HG02759 (cell line): Measurements from ENCODE around the gene FGF12.

Experiments used
- ATAC-seq: cut with Tn5 transposase; IDR thresholded peaks from one replicate; pipeline ENCODE4 v1.9.1; 2021; ENCODE audit warnings: mild to moderate bottlenecking, moderate library complexity; ENCODE audit not compliant: unreplicated experiment

Gene FGF12

DNA sequence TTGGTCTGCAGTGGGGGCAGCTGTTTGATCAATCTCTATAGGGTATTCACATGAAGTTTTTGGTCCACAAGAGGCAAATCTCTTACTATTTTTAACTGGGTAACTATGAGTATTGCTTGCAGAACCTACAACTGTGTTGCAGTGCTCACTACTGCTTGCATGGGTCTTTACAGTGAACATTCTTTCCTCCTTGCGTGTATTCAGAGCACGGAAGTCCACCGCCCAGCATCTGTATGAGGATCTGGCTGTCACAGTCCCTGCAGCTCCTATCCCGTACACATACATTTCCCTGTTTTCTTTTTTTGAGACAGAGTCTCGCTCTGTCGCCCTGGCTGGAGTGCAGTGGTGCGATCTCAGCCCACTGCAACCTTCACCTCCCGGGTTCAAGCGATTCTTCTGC is 449.9 kb downstream of the FGF12 start:
- ATAC-seq = no peak

DNA sequence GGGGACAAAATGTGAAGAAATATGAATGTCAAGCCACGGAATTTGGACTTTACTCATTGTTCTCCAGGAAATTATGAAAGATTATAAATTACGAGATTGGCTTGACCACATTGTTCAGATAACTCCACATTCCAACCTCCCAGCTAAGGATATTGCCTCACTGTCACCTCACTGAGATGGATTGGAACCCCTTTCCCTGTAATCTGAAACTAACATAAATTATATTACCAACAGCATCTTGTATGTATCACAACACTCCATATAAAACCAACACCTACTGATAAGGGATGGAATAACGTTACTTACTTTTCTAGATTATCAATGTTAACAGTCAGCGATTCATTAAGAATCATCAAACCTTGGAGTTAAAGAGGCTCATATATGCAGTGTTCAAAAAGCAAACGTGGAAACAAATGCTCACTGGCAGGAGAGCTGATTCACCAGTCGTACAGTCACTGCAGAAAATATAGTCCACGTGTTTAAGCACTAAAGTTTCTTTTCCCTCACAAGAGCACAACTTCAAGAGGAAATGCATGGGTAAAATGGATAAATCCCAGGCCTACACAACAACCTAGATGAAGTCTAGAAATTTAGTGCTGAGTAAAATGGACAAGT is 451.5 kb downstream of the FGF12 start:
- no peak for ATAC-seq

DNA sequence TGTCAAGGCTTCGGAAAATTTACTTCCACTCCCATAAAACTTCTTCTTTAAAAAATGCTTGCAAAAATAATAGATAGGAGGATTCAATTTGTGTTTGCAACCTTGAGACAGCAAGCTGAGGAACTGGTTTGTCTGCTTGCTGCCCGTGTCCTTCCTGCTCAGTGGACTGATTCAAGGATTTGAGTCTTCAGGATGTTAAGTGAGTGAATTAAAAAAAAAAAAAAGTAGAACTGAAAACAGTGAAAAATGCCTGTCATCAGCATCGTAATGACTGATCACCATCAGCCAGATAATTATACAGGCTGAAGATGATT is 453.7 kb downstream of the FGF12 start:
- ATAC-seq = no peak

DNA sequence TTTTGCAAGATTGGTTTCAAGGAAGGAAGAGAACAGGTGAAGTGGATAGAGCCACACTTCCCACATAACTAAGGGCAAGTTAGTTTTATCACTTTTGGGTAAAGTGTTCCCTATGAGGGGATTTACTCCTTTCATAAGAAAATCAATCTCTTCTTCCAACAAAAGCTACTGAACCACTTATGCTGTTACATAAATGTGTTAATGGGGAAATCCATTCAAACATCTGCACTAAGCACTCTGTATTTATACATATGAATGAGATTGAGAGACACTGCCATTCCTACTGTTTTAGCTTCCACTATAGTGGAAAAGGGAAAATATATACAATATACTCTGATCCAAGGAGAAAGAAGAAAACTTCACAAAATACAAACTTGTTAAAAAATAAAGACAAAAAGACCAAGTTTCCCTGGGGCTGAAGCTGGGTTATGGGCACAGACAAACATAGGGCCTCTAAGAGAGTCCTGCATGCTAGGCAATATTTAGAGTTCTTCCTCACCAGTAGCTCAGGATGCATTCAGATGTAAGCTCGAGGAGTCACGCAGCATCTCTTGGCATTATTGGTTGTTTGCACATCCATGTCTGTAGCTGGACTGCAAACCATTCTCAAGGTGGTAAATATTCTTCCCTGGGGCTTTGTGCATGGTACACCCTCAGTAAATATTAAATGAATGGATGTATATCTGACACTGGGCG is 454.2 kb downstream of the FGF12 start:
- no peak for ATAC-seq

DNA sequence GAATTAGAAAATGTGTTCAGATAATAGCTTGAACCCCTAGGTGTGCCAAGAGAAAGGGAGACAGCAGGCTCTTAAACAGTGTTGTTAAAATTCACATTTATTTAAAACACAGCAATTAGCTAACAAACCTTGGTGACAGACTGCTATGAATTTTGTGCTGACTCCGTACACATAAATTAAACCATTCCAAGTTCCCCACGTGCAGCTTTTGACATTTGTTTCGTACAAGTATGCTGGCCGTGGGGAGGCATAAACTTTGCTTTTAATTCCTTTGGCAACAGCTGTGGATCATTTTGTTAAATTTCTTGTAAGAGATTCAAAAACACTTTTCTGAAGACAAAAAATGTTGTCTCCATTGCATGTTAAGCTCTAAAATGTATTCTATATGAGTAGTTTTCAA is 465.3 kb downstream of the FGF12 start:
- ATAC-seq = no peak

DNA sequence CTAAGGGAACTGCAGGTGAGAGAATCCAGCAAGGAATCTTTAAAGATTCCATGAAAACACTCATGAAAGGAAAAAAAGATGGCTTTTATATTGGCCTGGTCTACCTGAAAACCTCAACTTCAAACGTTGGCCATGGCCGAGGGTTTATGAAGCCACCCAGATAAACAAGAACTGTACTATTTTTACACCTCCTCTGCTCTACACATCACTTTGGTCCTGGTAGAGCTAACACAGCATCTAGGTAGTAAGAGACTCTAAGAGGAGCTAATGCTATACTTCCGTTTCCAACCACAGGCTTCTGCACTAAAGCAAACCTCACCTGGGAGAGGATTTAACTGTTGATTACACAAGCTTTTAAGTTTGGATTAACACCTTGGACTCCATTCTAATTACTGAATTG is 466.2 kb downstream of the FGF12 start:
- no peak for ATAC-seq

DNA sequence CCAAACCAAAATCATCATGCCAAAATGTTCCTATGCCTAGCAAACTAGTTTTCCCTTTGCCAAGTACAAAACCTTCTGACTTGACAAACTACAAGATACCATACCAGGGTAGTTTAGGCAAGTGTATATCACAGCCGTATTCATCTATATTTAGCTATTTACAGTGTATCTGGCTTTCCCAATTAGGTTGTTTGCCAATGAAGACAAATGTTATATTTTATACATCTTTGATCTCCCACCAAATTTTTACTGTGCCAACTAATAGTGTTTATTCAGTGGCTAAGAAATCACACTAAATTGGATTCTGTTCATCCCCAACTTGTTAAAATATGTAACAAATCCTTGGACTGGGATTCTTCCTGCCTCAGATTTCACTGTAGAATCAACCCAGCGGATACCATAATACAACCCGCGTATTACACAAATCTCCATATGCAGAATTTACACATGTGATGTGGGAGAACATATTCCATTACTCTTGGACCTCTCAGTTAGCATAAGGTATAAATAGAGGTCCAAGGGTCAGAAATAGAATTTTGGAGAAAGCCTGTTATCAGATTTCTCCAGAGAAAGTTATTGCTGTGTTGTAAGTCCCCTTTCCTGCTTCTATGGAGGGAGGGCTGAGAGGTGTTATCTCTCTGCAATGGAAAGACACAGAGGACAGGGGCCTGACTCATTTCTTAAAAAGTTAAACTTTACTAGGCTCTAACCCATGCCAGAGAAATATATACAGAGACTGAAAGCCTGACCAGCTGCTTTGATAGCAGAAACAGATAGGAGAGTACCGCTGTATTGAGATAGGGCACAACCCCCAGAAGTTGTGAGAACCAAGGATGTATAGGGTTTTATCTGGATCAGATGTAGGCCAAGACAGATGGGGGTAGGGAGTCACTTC is 467.0 kb downstream of the FGF12 start:
- no peak for ATAC-seq

DNA sequence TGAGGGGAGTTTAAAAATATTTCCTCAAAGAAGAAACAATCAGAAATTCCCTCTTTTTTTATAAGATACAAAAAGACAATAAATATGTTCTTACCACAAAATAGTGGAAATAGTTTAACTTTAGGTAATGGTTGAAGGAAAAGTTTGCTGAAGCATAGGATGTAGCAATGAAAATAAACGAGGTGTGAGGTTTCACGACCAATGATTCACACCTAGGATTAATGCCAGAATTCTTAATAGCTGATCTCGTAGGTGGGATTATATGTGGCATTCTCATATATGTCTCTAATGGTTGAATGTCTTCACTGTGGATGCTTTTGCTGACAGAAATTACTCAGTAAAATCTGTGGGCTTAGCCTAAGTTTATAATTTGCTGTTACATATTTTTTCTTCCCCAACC is 467.7 kb downstream of the FGF12 start:
- no peak for ATAC-seq

DNA sequence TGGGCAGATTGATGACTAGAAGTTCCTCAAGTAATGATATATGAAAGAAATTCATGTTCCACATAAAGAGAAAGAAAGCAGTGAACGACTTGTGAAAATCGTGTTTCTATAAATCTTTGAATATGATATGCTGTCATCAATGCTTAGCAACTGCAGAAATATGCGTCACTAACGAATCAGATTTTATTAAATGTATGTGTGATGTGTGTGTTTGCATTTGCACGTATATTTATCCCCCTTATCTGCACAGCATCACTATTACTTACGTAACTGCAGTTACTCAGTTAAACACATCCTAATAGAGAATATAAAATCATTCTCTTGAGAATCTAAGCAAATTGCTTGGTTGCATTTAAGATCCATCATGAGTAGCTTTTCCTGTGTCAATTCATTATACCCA is 468.6 kb downstream of the FGF12 start:
- no peak for ATAC-seq

DNA sequence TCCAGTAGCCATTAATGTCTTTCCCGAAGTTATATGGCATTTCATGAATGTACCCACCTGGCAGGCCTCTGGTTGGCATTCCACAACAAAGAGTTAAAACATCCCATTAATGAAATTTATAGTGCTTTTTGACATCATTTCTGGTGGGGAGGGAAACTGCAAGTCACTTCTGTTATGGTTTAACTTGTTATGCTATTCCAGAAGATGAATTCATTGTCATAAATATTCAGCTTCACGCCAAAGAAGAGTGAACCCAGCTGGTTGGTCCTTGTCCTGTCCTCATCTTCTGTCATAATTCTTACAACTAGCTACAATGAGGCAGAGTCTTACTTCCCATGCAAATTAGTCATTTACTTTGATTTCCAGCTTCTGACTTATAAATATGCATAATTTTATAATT is 471.5 kb downstream of the FGF12 start:
- no peak for ATAC-seq

DNA sequence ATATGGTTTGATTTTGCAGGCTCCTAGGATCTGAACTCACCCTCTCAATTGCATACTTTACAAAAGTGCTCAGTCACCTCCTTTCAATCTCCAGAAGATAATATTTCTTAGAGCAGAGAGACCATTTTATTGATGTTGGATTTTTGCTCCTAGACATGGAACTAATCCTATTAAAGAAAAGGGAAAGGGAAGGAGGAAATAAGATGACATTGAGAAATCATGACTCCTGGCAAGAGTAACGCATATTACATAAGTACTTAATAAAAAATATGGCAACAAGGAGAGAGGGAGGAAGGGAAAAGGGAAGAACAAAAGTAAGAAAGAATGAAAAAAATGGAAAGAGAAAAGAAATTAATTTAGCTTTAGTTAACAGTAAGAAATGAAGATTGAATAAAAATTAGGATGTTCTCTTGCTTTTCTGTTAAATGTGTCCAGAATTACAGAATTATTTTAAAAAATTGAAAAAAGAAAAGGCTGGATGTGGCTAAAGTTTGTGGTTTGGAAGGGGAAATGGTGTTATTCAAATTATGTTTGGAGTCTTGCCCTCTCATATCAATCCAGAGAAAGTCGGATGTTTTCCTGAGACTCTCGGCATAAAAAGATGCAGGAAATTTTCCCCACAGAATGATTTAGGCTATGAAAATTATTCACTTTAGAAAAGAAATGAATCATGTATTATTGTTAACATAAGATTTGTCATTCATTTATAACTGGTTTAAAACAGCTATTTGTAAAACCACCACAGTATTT is 474.0 kb downstream of the FGF12 start:
- ATAC-seq = no peak

DNA sequence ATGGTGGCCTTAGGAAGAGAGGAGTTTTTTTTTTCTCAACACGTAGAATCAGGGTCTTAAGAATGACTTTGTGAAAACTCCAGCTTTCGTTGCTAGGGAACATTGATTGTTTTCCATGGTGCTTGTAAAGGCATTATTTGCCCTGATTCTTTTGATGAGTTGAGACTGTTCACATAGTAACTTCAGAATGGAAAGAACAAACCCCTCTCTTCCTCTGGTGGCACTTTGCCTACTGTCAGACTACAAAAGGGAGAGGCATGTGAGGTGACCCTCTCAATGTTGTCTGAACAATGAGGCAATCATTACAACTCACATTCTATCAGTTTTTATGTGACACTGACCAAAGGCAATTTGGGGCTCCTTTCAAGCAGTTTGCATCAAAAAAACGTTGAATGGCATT is 477.8 kb downstream of the FGF12 start:
- ATAC-seq = no peak

DNA sequence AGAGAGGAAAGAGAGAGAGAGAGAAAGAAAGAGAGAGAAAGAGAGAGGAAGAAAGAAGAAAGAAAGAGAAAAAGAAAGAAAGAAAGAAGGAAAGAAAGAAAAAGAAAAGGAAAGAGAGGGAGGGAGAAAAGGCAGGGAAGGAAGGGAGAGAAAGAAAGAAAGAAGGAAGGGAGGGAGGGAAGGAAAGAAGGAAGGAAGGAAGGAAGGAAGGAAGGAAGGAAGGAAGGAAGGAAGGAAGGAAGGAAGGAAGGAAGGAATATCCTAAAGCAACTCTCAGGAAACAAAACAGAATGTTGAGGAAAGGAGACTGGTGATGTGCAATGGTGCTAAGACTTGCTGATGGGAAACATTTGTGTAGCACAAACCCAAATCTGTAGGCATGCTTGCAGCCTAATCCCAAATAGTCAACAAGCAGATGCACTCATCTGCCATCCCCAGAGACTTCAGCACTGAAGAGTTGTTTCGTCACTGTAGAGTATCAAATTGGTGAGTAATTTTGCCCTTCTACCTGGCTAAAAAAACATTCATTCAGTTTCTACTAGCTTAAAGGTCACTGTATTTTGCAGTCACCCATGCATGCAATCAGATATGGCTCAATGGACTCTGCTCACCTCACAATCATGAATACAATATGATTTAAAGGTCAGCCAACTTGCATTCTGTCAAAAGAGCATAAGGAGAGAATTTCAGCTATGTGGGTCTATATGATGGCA is 480.3 kb downstream of the FGF12 start:
- no peak for ATAC-seq

DNA sequence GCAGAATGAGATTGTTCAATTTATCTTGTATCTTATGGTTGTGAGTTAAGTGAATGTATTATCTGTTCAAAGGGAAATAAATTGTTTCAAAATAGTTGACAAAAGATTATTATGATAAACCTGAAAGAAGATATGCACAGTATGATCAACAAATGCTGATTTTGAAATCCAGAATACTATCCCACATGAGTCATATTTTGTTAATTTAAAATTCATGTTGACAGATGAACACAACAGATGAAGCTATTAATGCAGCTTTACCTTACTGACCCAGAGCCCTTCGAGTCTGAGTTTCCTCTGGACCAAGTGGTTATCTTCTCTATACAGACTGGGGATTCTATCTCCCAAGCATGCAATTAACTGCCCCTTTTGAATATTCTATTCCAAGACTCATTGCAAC is 482.8 kb downstream of the FGF12 start:
- no peak for ATAC-seq

DNA sequence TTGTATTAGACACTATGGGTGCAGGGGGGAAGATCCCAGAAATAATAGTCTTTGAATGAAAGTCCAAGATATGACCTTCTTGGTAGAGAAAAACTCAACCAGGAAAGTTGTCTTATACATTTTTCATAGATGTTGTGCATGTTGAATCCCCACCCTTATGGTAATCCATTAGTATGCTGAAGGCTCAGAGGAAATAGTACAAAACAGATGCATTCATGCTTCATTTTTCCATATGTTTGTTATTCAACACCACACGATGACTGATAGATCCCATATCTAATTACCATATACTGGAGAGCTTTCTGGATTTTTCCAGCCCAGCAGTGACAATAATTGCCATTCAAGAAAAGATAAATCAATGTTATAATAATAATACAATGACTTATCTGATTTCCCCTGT is 487.4 kb downstream of the FGF12 start:
- no peak for ATAC-seq

DNA sequence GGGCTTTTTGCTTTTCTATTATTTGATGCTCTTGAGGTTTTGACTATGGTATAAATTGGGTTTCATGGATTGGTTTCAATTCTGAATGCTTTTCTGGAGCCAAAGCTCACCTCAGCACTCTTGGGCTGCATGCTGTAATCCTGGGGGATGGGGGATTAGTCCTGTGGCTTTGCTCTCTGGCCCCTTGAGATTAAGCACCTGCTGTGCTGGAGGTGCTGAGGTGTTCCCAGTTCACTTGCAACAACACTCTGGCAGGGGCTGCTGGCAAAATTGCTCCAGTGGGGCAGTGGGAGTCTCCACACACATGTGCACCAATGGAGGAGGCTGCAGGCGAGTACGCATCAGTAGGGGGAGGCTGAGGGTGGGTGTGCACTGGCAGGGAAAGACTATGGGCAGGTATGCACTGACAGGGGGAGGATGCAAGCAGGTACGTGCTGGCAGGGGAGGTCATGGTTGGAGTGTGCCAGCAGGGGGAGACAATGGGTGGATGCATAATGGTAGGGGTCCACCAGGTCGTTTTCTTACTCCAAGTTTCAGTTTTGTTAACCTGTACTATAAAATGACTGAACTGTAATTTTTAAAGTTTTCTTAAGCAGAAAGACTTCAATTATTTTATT is 489.2 kb downstream of the FGF12 start:
- ATAC-seq = no peak

DNA sequence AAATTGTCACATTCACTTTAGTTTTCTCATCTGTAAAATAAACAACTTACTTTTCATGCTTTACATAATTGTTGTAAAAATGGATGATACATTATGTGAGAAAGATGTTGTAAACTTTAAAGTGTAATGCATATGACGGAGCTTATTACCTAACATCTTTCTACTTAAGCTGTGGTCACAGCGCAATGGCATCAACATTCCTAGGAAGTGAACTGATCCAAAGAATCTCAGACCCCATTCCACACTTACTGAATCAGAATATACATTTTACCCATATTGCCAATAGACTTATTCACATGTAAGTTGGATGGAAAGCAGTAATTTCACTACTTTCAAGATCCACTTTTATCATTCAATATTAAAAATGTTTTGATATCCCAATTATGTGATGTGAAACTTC is 497.5 kb downstream of the FGF12 start:
- ATAC-seq = no peak

DNA sequence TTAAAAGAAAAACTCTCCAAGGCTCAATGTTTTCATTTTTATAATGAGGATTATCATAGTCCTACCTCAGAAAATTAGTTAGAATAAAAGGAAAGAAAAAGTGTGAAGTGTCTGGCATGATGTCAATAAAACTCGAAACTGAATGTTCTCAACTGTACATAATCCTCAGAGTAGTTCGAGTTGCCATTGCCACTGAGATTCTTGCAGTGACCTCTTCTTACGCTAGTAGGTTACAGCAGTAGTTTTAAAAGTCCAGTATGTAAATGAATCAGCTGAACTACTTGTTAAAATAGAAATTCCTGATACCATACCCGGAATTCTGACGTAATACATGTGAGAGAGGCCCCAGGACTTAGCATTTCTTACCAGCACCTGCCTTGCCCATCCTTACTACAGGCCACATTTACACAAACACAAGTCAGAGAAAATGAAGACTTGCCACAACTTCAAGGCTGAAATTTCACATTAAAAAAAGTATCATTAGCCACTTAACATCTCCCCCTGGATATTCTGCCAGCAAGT is 502.6 kb downstream of the FGF12 start:
- no peak for ATAC-seq

DNA sequence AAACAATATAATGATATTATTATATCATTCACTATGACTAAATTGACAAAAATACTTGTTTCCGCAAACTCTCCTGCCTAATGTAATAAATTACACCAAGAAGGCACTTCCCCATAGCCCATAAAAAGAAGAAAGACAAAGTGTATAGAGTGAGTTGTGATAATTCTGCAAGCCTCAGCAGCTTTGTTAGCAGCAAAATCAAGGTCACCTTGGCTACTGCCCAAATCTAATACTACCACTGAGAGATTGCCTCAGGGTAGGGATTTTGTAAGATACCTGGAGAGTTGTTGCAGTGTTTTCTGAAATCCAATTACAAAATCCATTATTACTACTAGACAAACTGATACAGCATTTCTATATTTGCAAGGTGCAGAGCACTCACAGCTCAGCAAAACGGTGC is 503.5 kb downstream of the FGF12 start:
- ATAC-seq = no peak

DNA sequence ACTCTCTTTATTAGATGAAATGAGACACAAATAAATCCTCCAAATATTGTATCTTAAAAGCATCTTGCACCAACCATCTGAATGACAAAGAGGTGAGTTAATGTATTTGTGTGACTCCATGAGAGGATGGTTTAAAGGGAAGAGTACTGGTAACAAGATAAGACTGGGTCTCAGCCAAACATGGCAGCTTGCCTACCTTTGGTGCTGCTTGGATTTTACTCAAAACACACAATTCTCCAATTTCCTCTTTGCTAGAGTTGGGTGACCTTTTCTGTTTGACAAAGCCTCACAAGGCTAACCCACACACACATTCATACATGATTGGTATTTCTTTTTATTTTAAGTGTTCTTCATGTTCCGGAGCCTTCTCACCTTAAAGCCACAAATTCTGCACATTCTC is 506.4 kb downstream of the FGF12 start:
- no peak for ATAC-seq
